Naive thymus-derived CD4-positive, alpha-beta T cell (primary cell): ENCODE measurements around the gene PHACTR1. TPM values are rescaled to one million over a fixed set of nuclear protein-coding genes. Genes with fewer than 3 reads are reported as not detected.

Experiments
- ATAC-seq: fragments of 150-1000 bp; cut with Tn5 transposase; 2 replicates; pipeline ENCODE4 v1.10.0; 2021; ENCODE audit warnings: mild to moderate bottlenecking, moderate library complexity
- CTCF ChIA-PET: fragments of 350-600 bp; sonication (Branson Sonifier 250); formaldehyde crosslinking; loops from one replicate; lab custom pipeline; 2021; ENCODE audit warnings: antibody characterized with exemption; lab: Charles Lee
- POLR2A ChIA-PET: fragments of 350-600 bp; sonication (Branson Sonifier 250); formaldehyde crosslinking; loops from one replicate; lab custom pipeline; 2021; ENCODE audit warnings: antibody characterized with exemption, inconsistent platforms; lab: Charles Lee
- DNase-seq, 9 donors: peaks; one replicate each; pipeline versions ENCODE4 v3.0.0 to v3.0.0-alpha.2; 2020 to 2022; ENCODE audit warnings: mixed read lengths in 1 of 9
- H3K27ac ChIP-seq: one replicate; pipeline ENCODE4 v1.7.0; 2013; ENCODE audit warnings: mild to moderate bottlenecking, low read depth, low read length, moderate library complexity
- H3K27me3 ChIP-seq, 2 donors: one replicate each; pipeline ENCODE4 v1.7.0; 2013; ENCODE audit warnings: low read length in 2 of 2, mild to moderate bottlenecking in 2 of 2, moderate library complexity in 2 of 2; ENCODE audit not compliant: control insufficient read depth in 2 of 2, insufficient read depth in 2 of 2
- H3K36me3 ChIP-seq, 3 experiments: 1 replicate in 2 of 3; 2 replicates in 1 of 3; pipeline ENCODE4 v1.7.0; 2013; ENCODE audit warnings: low read length in 3 of 3, mild to moderate bottlenecking in 3 of 3, moderate library complexity in 1 of 3; ENCODE audit not compliant: insufficient read depth in 3 of 3, control insufficient read depth in 2 of 3
- H3K4me1 ChIP-seq, 2 donors: one replicate each; pipeline ENCODE4 v1.7.0; 2013; ENCODE audit warnings: low read length in 2 of 2, mild to moderate bottlenecking in 2 of 2, moderate library complexity in 1 of 2; ENCODE audit not compliant: control insufficient read depth in 2 of 2, insufficient read depth in 2 of 2
- H3K4me3 ChIP-seq: 2 replicates; pipeline ENCODE4 v1.7.0; 2013; ENCODE audit warnings: mild to moderate bottlenecking, low read length
- H3K9me3 ChIP-seq, 3 experiments: 1 replicate in 2 of 3; 2 replicates in 1 of 3; pipeline ENCODE4 v1.7.0; 2013; ENCODE audit warnings: low read length in 3 of 3; ENCODE audit not compliant: control insufficient read depth in 2 of 3
- H3K27ac Mint-ChIP-seq, 9 donors: one replicate each; pipeline ENCODE4 v1.8.0; 2020 to 2022; ENCODE audit warnings: mixed read lengths in 9 of 9, mild to moderate bottlenecking in 8 of 9, moderate library complexity in 5 of 9, inconsistent platforms in 2 of 9
- H3K27me3 Mint-ChIP-seq, 5 donors: one replicate each; pipeline ENCODE4 v1.8.0; 2021 to 2022; ENCODE audit warnings: mixed read lengths in 5 of 5, mild to moderate bottlenecking in 1 of 5
- H3K36me3 Mint-ChIP-seq, 5 donors: one replicate each; pipeline ENCODE4 v1.8.0; 2020 to 2022; ENCODE audit warnings: mixed read lengths in 5 of 5, mild to moderate bottlenecking in 3 of 5, inconsistent platforms in 1 of 5
- H3K4me1 Mint-ChIP-seq, 7 donors: one replicate each; pipeline ENCODE4 v1.8.0; 2020 to 2022; ENCODE audit warnings: mixed read lengths in 7 of 7, mild to moderate bottlenecking in 3 of 7, inconsistent platforms in 1 of 7
- H3K4me3 Mint-ChIP-seq, 10 donors: one replicate each; pipeline ENCODE4 v1.8.0; 2020 to 2022; ENCODE audit warnings: mild to moderate bottlenecking in 10 of 10, mixed read lengths in 10 of 10, moderate library complexity in 6 of 10, inconsistent platforms in 2 of 10
- H3K9me3 Mint-ChIP-seq, 11 donors: one replicate each; pipeline ENCODE4 v1.8.0; 2020 to 2022; ENCODE audit warnings: mixed read lengths in 11 of 11, mild to moderate bottlenecking in 4 of 11, inconsistent platforms in 1 of 11, moderate library complexity in 1 of 11
- intact Hi-C, 2 donors: fragments of 100-400 bp; cut with micrococcal nuclease; formaldehyde crosslinking; loops; one replicate each; pipeline ENCODE4 v1.15.1; 2023
- polyA plus RNA-seq, 2 donors: library from polyadenylated mRNA; unstranded; fragments of 300-500 nt; fragmentation: Illumina TruSeq; gene quantifications; one replicate each; pipeline ENCODE4 v1.2.3, GENCODE V29; 2021
- total RNA-seq, 6 experiments: library from RNA in 5 of 6; stranded (reverse) in 5 of 6; gene quantifications; 1 replicate in 5 of 6; 2 replicates in 1 of 6; pipeline ENCODE4 v1.2.3 and lab custom pipeline; 2021 to 2026

The PHACTR1 gene
- total and polyA plus RNA-seq, 7 experiments from 2014 or later: 0.18 to 43.1 (median 0.62) TPM

- ATAC-seq (no peak), DNase-seq (no peak)
- Mint-ChIP-seq H3K27ac (no peak overlapping the region), H3K27me3 (peaks cover 0 to 42% (median 8%) of the 10 kb centered on the region in 5 donors), H3K4me3 (no peak overlapping the region), H3K4me1 (no peaks in the 10 kb centered on the region), H3K36me3 (no peaks in the 10 kb centered on the region), H3K9me3 (peaks cover 0 to 5% (median 0%) of the 10 kb centered on the region in 11 donors)
- H3K27ac ChIP-seq: no peak overlapping the region
- H3K36me3 ChIP-seq: no peaks in the 10 kb centered on the region
- no peaks in the 10 kb centered on the region for H3K9me3 ChIP-seq
- intact Hi-C loops: no loop called here
- no peaks in the 10 kb centered on the region for H3K4me1 ChIP-seq
- no peak overlapping the region for H3K4me3 ChIP-seq
- CTCF ChIA-PET: no interaction called here
- POLR2A ChIA-PET: no interaction called here
- no peaks in the 10 kb centered on the region for H3K27me3 ChIP-seq
Measured at GRCh38 chr6:12769556-12770256, 53.1 kb downstream of the PHACTR1 start.

- H3K4me1 Mint-ChIP-seq: no peaks in the 10 kb centered on the region
- POLR2A ChIA-PET: no interaction called here
- H3K9me3 ChIP-seq: no peaks in the 10 kb centered on the region
- H3K36me3 ChIP-seq: no peaks in the 10 kb centered on the region
- no peaks in the 10 kb centered on the region for H3K27me3 ChIP-seq
- no peaks in the 10 kb centered on the region for H3K36me3 Mint-ChIP-seq
- ATAC-seq (no peak), DNase-seq (no peak)
- H3K27ac ChIP-seq: no peak overlapping the region
- peaks cover 0 to 51% (median 8%) of the 10 kb centered on the region in 5 donors for H3K27me3 Mint-ChIP-seq
- intact Hi-C loops: no loop called here
- H3K27ac Mint-ChIP-seq: no peak overlapping the region
- H3K9me3 Mint-ChIP-seq: peaks cover 0 to 3% (median 0%) of the 10 kb centered on the region in 11 donors
- no peak overlapping the region for H3K4me3 ChIP-seq
- H3K4me1 ChIP-seq: no peaks in the 10 kb centered on the region
- no peak overlapping the region for H3K4me3 Mint-ChIP-seq
- CTCF ChIA-PET: no interaction called here
Measured at GRCh38 chr6:12772416-12772815, 55.8 kb downstream of the PHACTR1 start.

GRCh38 chr6:12776291-12776690 lies 59.7 kb downstream of the PHACTR1 start:
- H3K4me1 Mint-ChIP-seq: no peaks in the 10 kb centered on the region

GRCh38 chr6:12779772-12780171 lies 63.2 kb downstream of the PHACTR1 start:
- intact Hi-C loops: no loop called here

More at GRCh38 chr6:12776291-12776690, 59.7 kb downstream of the PHACTR1 start:
- Mint-ChIP-seq H3K27ac (no peak overlapping the region), H3K4me3 (no peak overlapping the region), H3K9me3 (peaks cover 0 to 1% (median 0%) of the 10 kb centered on the region in 11 donors), H3K27me3 (peaks cover 0 to 39% (median 13%) of the 10 kb centered on the region in 5 donors), H3K36me3 (no peaks in the 10 kb centered on the region)
- intact Hi-C loops: no loop called here
- ATAC-seq: no peak
- Histone ChIP-seq H3K36me3 (no peaks in the 10 kb centered on the region), H3K27ac (no peak overlapping the region), H3K9me3 (no peaks in the 10 kb centered on the region), H3K4me1 (no peaks in the 10 kb centered on the region), H3K4me3 (no peak overlapping the region), H3K27me3 (no peaks in the 10 kb centered on the region)
- POLR2A ChIA-PET: no interaction called here
- no peak for DNase-seq
- CTCF ChIA-PET: no interaction called here

GRCh38 chr6:12782136-12782535 lies 65.6 kb downstream of the PHACTR1 start:
- Histone ChIP-seq H3K9me3 (no peaks in the 10 kb centered on the region), H3K36me3 (no peaks in the 10 kb centered on the region), H3K4me1 (no peaks in the 10 kb centered on the region), H3K27me3 (no peaks in the 10 kb centered on the region), H3K4me3 (no peak overlapping the region), H3K27ac (no peak overlapping the region)
- ATAC-seq (no peak), DNase-seq (no peak)
- H3K4me3 Mint-ChIP-seq: no peak overlapping the region
- no peak overlapping the region for H3K27ac Mint-ChIP-seq
- intact Hi-C loops: no loop called here
- H3K9me3 Mint-ChIP-seq: no peaks in the 10 kb centered on the region
- ChIA-PET POLR2A (no interaction called here), CTCF (no interaction called here)
- peaks cover 0 to 30% (median 13%) of the 10 kb centered on the region in 5 donors for H3K27me3 Mint-ChIP-seq
- no peaks in the 10 kb centered on the region for H3K4me1 Mint-ChIP-seq
- peaks cover 0 to 4% (median 0%) of the 10 kb centered on the region in 5 donors for H3K36me3 Mint-ChIP-seq

More at GRCh38 chr6:12779772-12780171, 63.2 kb downstream of the PHACTR1 start:
- ChIA-PET POLR2A (no interaction called here), CTCF (no interaction called here)
- H3K4me1 Mint-ChIP-seq: no peaks in the 10 kb centered on the region
- H3K36me3 Mint-ChIP-seq: peaks cover 0 to 4% (median 0%) of the 10 kb centered on the region in 5 donors
- Histone ChIP-seq H3K27ac (no peak overlapping the region), H3K4me1 (no peaks in the 10 kb centered on the region), H3K9me3 (no peaks in the 10 kb centered on the region), H3K4me3 (no peak overlapping the region), H3K36me3 (no peaks in the 10 kb centered on the region), H3K27me3 (no peaks in the 10 kb centered on the region)
- no peak overlapping the region for H3K4me3 Mint-ChIP-seq
- H3K27ac Mint-ChIP-seq: no peak overlapping the region
- ATAC-seq (no peak), DNase-seq (no peak)
- peaks cover 0 to 42% (median 13%) of the 10 kb centered on the region in 5 donors for H3K27me3 Mint-ChIP-seq
- peaks cover 0 to under 1% (median 0%) of the 10 kb centered on the region in 11 donors for H3K9me3 Mint-ChIP-seq

- ChIA-PET CTCF (no interaction called here), POLR2A (no interaction called here)
- H3K27ac ChIP-seq: no peak overlapping the region
- H3K27me3 ChIP-seq: no peaks in the 10 kb centered on the region
- no peaks in the 10 kb centered on the region for H3K36me3 ChIP-seq
- no peak for DNase-seq
- intact Hi-C loops: no loop called here
- no peak overlapping the region for H3K27ac Mint-ChIP-seq
- H3K4me3 Mint-ChIP-seq: no peak overlapping the region
- no peaks in the 10 kb centered on the region for H3K4me1 Mint-ChIP-seq
- peaks cover 0 to 36% (median 6%) of the 10 kb centered on the region in 5 donors for H3K27me3 Mint-ChIP-seq
- H3K4me1 ChIP-seq: no peaks in the 10 kb centered on the region
- H3K4me3 ChIP-seq: no peak overlapping the region
- no peaks in the 10 kb centered on the region for H3K9me3 Mint-ChIP-seq
- no peak for ATAC-seq
- peaks cover 0 to 4% (median 0%) of the 10 kb centered on the region in 5 donors for H3K36me3 Mint-ChIP-seq
- H3K9me3 ChIP-seq: no peaks in the 10 kb centered on the region
Measured at GRCh38 chr6:12785301-12785700, 68.7 kb downstream of the PHACTR1 start.

- POLR2A ChIA-PET: no interaction called here
Measured at GRCh38 chr6:12785921-12786320, 69.4 kb downstream of the PHACTR1 start.

More at GRCh38 chr6:12785921-12786320, 69.4 kb downstream of the PHACTR1 start:
- CTCF ChIA-PET: no interaction called here
- Histone ChIP-seq H3K36me3 (no peaks in the 10 kb centered on the region), H3K9me3 (no peaks in the 10 kb centered on the region), H3K4me3 (no peak overlapping the region), H3K27me3 (no peaks in the 10 kb centered on the region), H3K27ac (no peak overlapping the region), H3K4me1 (no peaks in the 10 kb centered on the region)
- H3K4me3 Mint-ChIP-seq: no peak overlapping the region
- DNase-seq (no peak), ATAC-seq (no peak)
- H3K4me1 Mint-ChIP-seq: no peaks in the 10 kb centered on the region
- intact Hi-C loops: no loop called here
- H3K9me3 Mint-ChIP-seq: no peaks in the 10 kb centered on the region
- peaks cover 0 to 38% (median 9%) of the 10 kb centered on the region in 5 donors for H3K27me3 Mint-ChIP-seq
- H3K36me3 Mint-ChIP-seq: peaks cover 0 to 4% (median 0%) of the 10 kb centered on the region in 5 donors
- no peak overlapping the region for H3K27ac Mint-ChIP-seq
